BJ (cell line): ENCODE results near the gene SOX6. TPM values are rescaled to one million over a fixed set of nuclear protein-coding genes. Genes with fewer than 3 reads are reported as not detected.

ENCODE experiments used
- CTCF ChIA-PET: fragments of 350-600 bp; formaldehyde crosslinking; extraction: SDS; loops from one replicate; lab custom pipeline; 2021; ENCODE audit warnings: antibody characterized with exemption, inconsistent platforms; lab: Yijun Ruan, JAX
- POLR2A ChIA-PET: fragments of 300-600 bp; sonication (Branson Sonifier 250); formaldehyde crosslinking; extraction: SDS; loops from one replicate; lab custom pipeline; 2021; ENCODE audit warnings: antibody characterized with exemption; lab: Charles Lee
- DNase-seq: peaks from one replicate; pipeline ENCODE4 v3.0.0-alpha.2; 2011; ENCODE audit warnings: low read depth
- H3K27me3 ChIP-seq: 2 replicates; pipeline ENCODE4 v1.6.0; 2011; ENCODE audit warnings: low read length; ENCODE audit not compliant: control insufficient read depth, insufficient read depth
- H3K36me3 ChIP-seq: 2 replicates; pipeline ENCODE4 v1.5.1; 2011; ENCODE audit warnings: low read length; ENCODE audit not compliant: control insufficient read depth, insufficient read depth
- H3K4me3 ChIP-seq: 2 replicates; pipeline ENCODE4 v1.5.1; 2011; ENCODE audit warnings: low read depth, mild to moderate bottlenecking, control low read depth, low read length
- CTCF ChIP-seq: IDR thresholded peaks from 2 replicates; pipeline ENCODE4 v1.5.1; 2011; ENCODE audit warnings: low read depth, mild to moderate bottlenecking, control low read depth, inconsistent platforms, low read length, moderate library complexity; ENCODE audit not compliant: insufficient read depth
- polyA plus RNA-seq: library from polyadenylated mRNA; depleted of rRNA; stranded (reverse); fragments of >200 nt; gene quantifications from 2 replicates; pipeline ENCODE4 v1.2.3, GENCODE V29; 2011

Gene SOX6
- polyA plus RNA-seq, 1 experiment, result 1.9 TPM

GRCh38 chr11:16336204-16336603, 20.1 kb downstream of the SOX6 start:
- no peak for TF ChIP-seq CTCF
- ChIA-PET CTCF (no interaction called here), POLR2A (no interaction called here)
- Histone ChIP-seq H3K4me3 (no peak overlapping the region), H3K27me3 (no peaks in the 10 kb centered on the region), H3K36me3 (no peaks in the 10 kb centered on the region)
- DNase-seq, result no peak

DNA sequence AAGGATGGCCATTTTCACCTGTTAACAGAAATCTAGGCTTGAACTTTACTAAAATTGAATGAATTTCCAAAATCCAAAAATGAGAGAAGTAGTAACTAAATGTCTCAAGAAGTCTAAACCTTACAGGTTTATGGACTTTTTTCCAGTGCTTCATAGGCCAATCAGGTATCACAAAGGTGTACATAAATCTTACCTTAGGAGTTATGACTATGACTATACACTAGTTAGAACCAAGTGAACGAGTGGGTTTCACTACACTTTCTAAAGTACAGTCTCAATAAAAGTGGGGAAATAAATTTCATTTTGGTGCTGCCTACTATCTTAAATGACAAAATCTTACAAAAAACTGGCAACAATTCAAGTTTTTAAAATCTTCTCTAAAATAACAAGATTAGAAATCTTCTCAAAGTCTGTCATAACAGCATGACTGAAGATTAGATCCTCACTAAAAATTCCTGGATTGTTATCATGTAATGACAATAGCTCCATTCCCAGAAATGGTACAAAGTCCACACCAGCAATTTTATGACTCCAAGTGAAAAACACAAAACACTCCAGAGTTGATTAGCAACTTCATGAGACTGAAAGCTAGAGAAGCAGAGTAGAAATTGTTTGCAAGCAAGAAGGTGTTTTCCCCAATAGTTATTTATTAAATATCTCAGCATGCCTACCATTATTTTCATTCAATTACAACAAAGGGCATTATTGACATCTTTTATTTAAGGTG, 20.9 kb downstream of the SOX6 start:
- POLR2A ChIA-PET, result no interaction called here

DNA sequence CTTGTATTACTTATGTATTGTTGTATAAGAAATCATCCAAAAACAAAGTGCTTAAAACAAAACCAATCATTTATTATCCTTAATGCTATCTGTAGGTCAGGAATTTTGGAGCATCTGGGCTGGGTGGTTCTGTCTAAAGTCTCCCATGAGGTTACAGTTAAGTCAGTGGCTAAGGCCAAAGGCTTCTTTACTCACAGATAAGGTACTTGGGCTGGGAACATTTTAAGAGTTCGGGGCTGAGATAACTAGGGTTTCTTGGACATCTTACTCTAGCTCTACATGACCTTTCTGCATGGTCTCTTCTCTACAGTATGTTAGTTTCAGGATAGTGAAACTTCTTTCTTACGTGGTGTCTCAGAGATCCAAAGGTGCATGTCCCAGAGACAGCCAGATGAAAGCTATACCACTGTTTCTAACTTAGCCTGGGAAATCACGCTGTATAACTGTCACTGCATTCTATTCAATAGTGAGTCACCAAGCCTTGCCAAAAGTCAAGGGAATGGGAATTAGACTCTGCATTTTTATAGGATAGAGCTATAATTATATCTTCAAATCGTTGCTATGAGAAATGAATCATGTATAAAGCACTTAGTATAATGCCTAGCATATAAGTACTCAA, 29.6 kb downstream of the SOX6 start:
- CTCF ChIA-PET, result no interaction called here
- DNase-seq, result no peak
- H3K36me3 ChIP-seq, result no peaks in the 10 kb centered on the region
- no peaks in the 10 kb centered on the region for H3K27me3 ChIP-seq
- no peak overlapping the region for H3K4me3 ChIP-seq
- TF ChIP-seq CTCF, result no peak
- POLR2A ChIA-PET, result no interaction called here

More for the DNA sequence above, 20.9 kb downstream of the SOX6 start:
- no peaks in the 10 kb centered on the region for H3K27me3 ChIP-seq
- no peak for TF ChIP-seq CTCF
- H3K4me3 ChIP-seq, result no peak overlapping the region
- CTCF ChIA-PET, result no interaction called here
- DNase-seq, result no peak
- no peaks in the 10 kb centered on the region for H3K36me3 ChIP-seq

DNA sequence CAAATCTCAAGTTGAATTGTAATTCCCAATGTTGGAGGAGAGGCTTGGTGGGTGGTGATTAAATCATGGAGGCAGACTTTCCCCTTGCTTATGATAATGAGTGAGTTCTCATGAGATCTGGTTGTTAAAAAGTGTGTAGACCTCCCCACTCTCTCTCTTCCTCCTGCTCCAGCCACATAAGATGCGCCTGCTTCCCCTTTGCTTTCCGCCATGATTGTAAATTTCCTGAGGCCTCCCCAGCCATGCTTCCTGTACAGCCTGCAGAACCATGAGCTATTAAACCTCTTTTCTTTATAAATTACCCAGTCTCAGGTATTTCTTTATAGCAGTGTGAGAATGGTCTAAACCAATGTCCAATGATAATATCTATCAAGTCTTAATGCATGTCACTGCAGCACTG, 34.2 kb downstream of the SOX6 start:
- H3K36me3 ChIP-seq, result no peaks in the 10 kb centered on the region
- no peak for DNase-seq
- H3K4me3 ChIP-seq, result no peak overlapping the region
- ChIA-PET POLR2A (no interaction called here), CTCF (no interaction called here)
- H3K27me3 ChIP-seq, result no peaks in the 10 kb centered on the region
- no peak for TF ChIP-seq CTCF

- POLR2A ChIA-PET, result no interaction called here
- no peak for DNase-seq
- no peak for TF ChIP-seq CTCF
- Histone ChIP-seq H3K27me3 (no peaks in the 10 kb centered on the region), H3K36me3 (no peaks in the 10 kb centered on the region), H3K4me3 (no peak overlapping the region)
- CTCF ChIA-PET, result no interaction called here
Measured at GRCh38 chr11:16321148-16321547, 35.2 kb downstream of the SOX6 start.
